ENCODE results near the gene TINAGL1. TPM values are rescaled to one million over a fixed set of nuclear protein-coding genes. Genes with fewer than 3 reads are reported as not detected.

TINAGL1 gene
- total RNA-seq, 1 experiment from 2014 or later: 430 TPM

DNA sequence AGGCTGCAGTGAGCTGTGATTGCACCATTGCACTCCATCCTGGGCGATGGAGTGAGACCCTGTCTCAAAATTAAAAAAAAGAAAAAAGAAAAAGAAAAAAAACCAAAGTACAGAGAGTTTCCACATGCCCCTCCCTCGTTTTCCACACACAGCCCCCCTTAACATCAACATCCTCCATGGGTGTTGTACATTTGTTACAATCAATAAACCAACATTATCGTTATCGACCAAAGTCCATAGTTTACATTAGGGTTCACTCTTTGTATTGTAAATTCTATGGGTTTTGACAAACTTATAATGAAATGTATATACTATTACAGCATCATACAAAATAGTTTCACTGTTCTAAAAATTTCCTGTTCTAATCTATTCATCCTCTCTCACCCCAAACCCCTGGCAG, 15.9 kb upstream of the TINAGL1 start:
- no peak for DNase-seq
- Mint-ChIP-seq H3K4me3 (ENCODE audit: low read depth, unreplicated experiment) (no peak overlapping the region), H3K9me3 (ENCODE audit: low read depth, unreplicated experiment) (peaks cover 3% of the 10 kb centered on the region), H3K27ac (ENCODE audit: unreplicated experiment) (no peak overlapping the region), H3K27me3 (ENCODE audit: unreplicated experiment) (no peaks in the 10 kb centered on the region), H3K36me3 (ENCODE audit: insufficient read depth, unreplicated experiment) (peaks cover 12% of the 10 kb centered on the region), H3K4me1 (ENCODE audit: low read depth, unreplicated experiment) (peaks cover 16% of the 10 kb centered on the region)
- TF ChIP-seq, protein P1, sequence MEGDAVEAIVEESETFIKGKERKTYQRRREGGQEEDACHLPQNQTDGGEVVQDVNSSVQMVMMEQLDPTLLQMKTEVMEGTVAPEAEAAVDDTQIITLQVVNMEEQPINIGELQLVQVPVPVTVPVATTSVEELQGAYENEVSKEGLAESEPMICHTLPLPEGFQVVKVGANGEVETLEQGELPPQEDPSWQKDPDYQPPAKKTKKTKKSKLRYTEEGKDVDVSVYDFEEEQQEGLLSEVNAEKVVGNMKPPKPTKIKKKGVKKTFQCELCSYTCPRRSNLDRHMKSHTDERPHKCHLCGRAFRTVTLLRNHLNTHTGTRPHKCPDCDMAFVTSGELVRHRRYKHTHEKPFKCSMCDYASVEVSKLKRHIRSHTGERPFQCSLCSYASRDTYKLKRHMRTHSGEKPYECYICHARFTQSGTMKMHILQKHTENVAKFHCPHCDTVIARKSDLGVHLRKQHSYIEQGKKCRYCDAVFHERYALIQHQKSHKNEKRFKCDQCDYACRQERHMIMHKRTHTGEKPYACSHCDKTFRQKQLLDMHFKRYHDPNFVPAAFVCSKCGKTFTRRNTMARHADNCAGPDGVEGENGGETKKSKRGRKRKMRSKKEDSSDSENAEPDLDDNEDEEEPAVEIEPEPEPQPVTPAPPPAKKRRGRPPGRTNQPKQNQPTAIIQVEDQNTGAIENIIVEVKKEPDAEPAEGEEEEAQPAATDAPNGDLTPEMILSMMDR (IDR thresholded peaks at IDR 0.05; ENCODE audit: unreplicated experiment): no peak
- CTCF ChIA-PET: no interaction called here
- intact Hi-C loops (cut with micrococcal nuclease; ENCODE audit: unreplicated experiment): no loop called here
- no TSS peak for BruUV-seq (replicated peaks)

DNA sequence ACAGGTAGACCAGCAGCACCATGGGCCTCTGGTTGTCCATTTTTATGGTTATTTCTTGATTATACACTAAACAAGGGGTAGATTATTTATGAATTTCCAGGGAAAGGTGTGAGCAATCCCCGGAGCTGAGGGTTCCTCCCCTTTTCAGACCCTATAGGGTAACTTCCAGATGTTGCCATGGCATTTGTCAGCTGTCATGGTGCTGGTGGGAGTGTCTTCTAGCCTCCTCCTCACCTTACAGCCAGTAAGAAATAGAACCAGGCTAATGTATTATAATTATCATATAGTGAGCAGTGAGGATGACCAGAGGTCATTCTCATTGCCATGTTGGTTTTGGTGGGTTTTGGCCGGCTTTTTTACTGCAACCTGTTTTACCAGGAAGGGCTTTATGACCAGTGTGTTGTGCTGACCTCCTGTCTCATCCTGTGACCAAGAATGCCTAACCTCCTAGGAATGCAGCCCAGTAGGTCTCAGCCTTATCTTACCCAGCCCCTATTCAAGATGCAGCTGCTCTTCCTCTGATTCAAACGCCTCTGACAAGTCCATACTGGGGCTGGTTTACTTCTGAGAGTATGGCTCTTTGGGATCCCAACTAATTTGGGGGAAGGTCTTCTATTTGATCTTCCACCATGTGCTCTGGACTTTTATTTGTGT, 13.5 kb upstream of the TINAGL1 start:
- peaks cover 3% of the 10 kb centered on the region for H3K9me3 Mint-ChIP-seq (ENCODE audit: low read depth, unreplicated experiment)
- intact Hi-C loops (cut with micrococcal nuclease; ENCODE audit: unreplicated experiment): no loop called here
- TF ChIP-seq, protein P1 (IDR thresholded peaks at IDR 0.05; ENCODE audit: unreplicated experiment): no peak
- CTCF ChIA-PET: interaction anchor here (0.6 to 1.8 kb wide), 4 partner anchors 10 to 56 kb away, joined by 3 to 9 read pairs (median 4); no protein-coding TSS in a partner anchor
- H3K36me3 Mint-ChIP-seq (ENCODE audit: insufficient read depth, unreplicated experiment): peaks cover 18% of the 10 kb centered on the region
- BruUV-seq (replicated peaks): no TSS peak
- H3K27ac Mint-ChIP-seq (ENCODE audit: unreplicated experiment): peak overlapping the region; percentile 91
- H3K4me3 Mint-ChIP-seq (ENCODE audit: low read depth, unreplicated experiment): peak overlapping the region; percentile 40
- DNase-seq: peak; percentile 46
- no peaks in the 10 kb centered on the region for H3K27me3 Mint-ChIP-seq (ENCODE audit: unreplicated experiment)
- peaks cover 16% of the 10 kb centered on the region for H3K4me1 Mint-ChIP-seq (ENCODE audit: low read depth, unreplicated experiment)

DNA sequence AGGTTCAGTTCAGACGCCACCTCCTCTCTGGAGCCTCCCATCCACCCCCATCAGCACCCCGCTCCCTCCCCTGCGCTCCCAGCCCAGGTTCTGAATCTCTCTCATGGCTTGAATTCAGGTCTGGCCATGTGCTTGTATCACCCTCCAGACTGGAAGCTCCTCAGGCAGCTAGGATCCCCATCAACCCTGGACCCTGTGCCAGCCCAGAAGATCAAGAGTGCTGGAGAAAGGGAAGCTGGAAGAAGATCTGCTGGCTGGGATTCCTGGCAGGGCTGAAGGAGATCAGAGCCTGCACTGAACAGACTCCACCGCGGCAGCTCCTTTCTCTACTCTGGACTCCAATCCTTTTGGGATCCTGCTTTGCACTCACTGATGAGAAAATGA, 11.7 kb upstream of the TINAGL1 start:
- no TSS peak for BruUV-seq (replicated peaks)
- Mint-ChIP-seq H3K4me1 (ENCODE audit: low read depth, unreplicated experiment) (peaks cover 32% of the 10 kb centered on the region), H3K4me3 (ENCODE audit: low read depth, unreplicated experiment) (no peak overlapping the region), H3K9me3 (ENCODE audit: low read depth, unreplicated experiment) (peaks cover 3% of the 10 kb centered on the region), H3K36me3 (ENCODE audit: insufficient read depth, unreplicated experiment) (peaks cover 19% of the 10 kb centered on the region), H3K27ac (ENCODE audit: unreplicated experiment) (peak overlapping the region; percentile 33), H3K27me3 (ENCODE audit: unreplicated experiment) (no peaks in the 10 kb centered on the region)
- intact Hi-C loops (cut with micrococcal nuclease; ENCODE audit: unreplicated experiment): loop anchor here (1.0 kb wide), 1 partner anchor 30 kb away; no protein-coding TSS in a partner anchor
- DNase-seq: no peak
- TF ChIP-seq, protein P1 (IDR thresholded peaks at IDR 0.05; ENCODE audit: unreplicated experiment): no peak
- CTCF ChIA-PET: interaction anchor here (0.8 to 1.6 kb wide), 2 partner anchors 10 to 27 kb away, joined by 3 to 6 read pairs; no protein-coding TSS in a partner anchor

DNA sequence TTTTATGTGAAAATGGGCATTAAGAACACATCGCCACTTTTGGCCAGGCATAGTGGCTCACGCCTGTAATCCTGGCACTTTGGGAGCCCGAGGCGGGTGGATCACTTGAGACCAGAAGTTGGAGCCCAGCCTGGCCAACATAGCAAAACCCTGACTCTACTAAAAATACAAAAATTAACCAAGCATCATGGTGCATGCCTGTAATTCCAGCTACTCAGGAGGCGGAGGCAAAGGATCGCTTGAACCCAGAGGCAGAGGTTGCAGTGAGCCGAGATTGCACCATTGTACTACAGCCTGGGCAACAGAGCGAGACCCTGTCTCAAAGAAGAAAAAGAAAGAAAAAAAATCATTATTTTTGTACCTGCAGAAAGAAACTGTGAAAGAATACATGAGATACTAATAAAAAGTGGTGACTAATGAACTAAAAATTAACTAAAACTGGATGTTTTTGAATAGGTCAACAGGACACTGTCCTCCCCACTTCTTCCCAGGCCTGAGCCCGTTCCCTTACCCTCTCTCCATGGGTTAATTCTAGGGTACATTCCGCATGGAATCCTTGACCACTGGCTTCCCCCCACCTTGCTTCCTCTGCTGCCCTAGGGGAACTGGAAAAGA, 8.3 kb upstream of the TINAGL1 start:
- no TSS peak for BruUV-seq (replicated peaks)
- H3K27ac Mint-ChIP-seq (ENCODE audit: unreplicated experiment): no peak overlapping the region
- TF ChIP-seq, protein P1 (IDR thresholded peaks at IDR 0.05; ENCODE audit: unreplicated experiment): no peak
- no peaks in the 10 kb centered on the region for H3K27me3 Mint-ChIP-seq (ENCODE audit: unreplicated experiment)
- no peak for DNase-seq
- no peaks in the 10 kb centered on the region for H3K9me3 Mint-ChIP-seq (ENCODE audit: low read depth, unreplicated experiment)
- peaks cover 23% of the 10 kb centered on the region for H3K36me3 Mint-ChIP-seq (ENCODE audit: insufficient read depth, unreplicated experiment)
- H3K4me1 Mint-ChIP-seq (ENCODE audit: low read depth, unreplicated experiment): peaks cover 55% of the 10 kb centered on the region
- intact Hi-C loops (cut with micrococcal nuclease; ENCODE audit: unreplicated experiment): no loop called here
- no peak overlapping the region for H3K4me3 Mint-ChIP-seq (ENCODE audit: low read depth, unreplicated experiment)
- CTCF ChIA-PET: no interaction called here

Measured in Calu3 (cell line).